Fibroblast of villous mesenchyme (primary cell): ENCODE results near the gene PPAN. TPM values are rescaled to one million over a fixed set of nuclear protein-coding genes. Genes with fewer than 3 reads are reported as not detected.

ENCODE experiments used
- DNase-seq: peaks from one replicate; pipeline ENCODE4 v3.0.0-alpha.2; 2010; ENCODE audit warnings: low read depth
- H3K4me3 ChIP-seq: 2 replicates; pipeline ENCODE4 v1.5.1; 2011; ENCODE audit warnings: low read depth, mild to moderate bottlenecking, low read length
- CTCF ChIP-seq: IDR thresholded peaks from 2 replicates; pipeline ENCODE4 v1.5.1; 2012; ENCODE audit warnings: low read depth, mild to moderate bottlenecking, low read length; ENCODE audit not compliant: insufficient read depth
- total RNA-seq: library from RNA; depleted of rRNA; stranded (reverse); fragments of >200 nt; gene quantifications from 2 replicates; pipeline ENCODE4 v1.2.3, GENCODE V29; 2012

The PPAN gene
- total RNA-seq, 1 donor: 28.1 TPM

GRCh38 chr19:10134040-10134439 lies 27.9 kb downstream of the PPAN start:
- no peak for TF ChIP-seq CTCF
- no peak for DNase-seq
- H3K4me3 ChIP-seq: no peak overlapping the region

- no peak for DNase-seq
- TF ChIP-seq CTCF: no peak
- H3K4me3 ChIP-seq: no peak overlapping the region
Observed at GRCh38 chr19:10135551-10136334, 29.6 kb downstream of the PPAN start.

GRCh38 chr19:10136936-10137335 lies 30.8 kb downstream of the PPAN start:
- no peak overlapping the region for H3K4me3 ChIP-seq
- TF ChIP-seq CTCF: no peak
- no peak for DNase-seq

GRCh38 chr19:10137751-10138682 lies 31.9 kb downstream of the PPAN start:
- no peak overlapping the region for H3K4me3 ChIP-seq
- DNase-seq: no peak
- TF ChIP-seq CTCF: no peak

- no peak for DNase-seq
- H3K4me3 ChIP-seq: no peak overlapping the region
- TF ChIP-seq CTCF: no peak
Observed at GRCh38 chr19:10138879-10139795, 33.0 kb downstream of the PPAN start.

- no peak overlapping the region for H3K4me3 ChIP-seq
- no peak for DNase-seq
- TF ChIP-seq CTCF: no peak
Observed at GRCh38 chr19:10139952-10140351, 33.8 kb downstream of the PPAN start.
